HG02571 (cell line): ENCODE measurements around the gene LIPC.

ENCODE experiments used
- ATAC-seq: cut with Tn5 transposase; IDR thresholded peaks from one replicate; pipeline ENCODE4 v1.9.1; 2021; ENCODE audit warnings: mild to moderate bottlenecking, moderate library complexity; ENCODE audit not compliant: unreplicated experiment

The LIPC gene

GRCh38 chr15:58472221-58472620, 40.4 kb downstream of the LIPC start:
- ATAC-seq: no peak

DNA sequence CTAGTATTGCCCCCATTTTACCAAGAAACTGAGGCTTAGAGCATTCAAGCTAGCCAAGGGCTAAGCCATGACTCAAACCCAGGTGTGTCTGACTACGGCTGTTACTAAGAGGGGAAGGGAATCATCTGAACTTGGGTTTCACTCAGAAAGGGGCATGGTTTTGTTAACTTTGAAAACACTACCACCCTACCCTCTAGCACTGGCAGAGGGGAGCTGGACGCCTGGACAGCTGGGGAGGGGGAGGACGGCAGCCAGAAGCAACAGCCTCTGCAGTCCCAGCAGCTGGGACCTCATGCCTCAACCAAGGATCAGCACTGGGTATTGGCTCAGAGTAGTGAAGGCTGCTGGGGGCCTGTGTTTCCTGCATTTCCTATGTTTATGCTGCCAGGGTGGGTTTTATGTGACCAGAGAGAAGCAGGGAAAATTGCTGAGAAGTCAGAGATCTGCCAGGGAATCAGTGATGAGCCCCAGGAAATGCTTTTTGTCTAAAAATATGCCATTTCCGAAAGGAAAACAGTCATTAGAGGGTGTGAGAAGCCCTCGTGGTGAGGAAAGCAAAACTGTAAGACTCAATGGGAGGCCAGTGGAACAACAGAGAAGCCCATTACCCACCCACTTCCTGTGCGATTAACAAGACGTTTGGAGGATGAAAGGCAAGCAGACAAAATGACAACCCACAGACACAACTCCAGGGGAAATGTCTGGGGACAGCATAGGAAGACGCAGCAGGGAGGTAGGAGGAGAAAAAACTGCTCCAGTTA, 41.2 kb downstream of the LIPC start:
- ATAC-seq: no peak

GRCh38 chr15:58473724-58474123, 41.9 kb downstream of the LIPC start:
- no peak for ATAC-seq

DNA sequence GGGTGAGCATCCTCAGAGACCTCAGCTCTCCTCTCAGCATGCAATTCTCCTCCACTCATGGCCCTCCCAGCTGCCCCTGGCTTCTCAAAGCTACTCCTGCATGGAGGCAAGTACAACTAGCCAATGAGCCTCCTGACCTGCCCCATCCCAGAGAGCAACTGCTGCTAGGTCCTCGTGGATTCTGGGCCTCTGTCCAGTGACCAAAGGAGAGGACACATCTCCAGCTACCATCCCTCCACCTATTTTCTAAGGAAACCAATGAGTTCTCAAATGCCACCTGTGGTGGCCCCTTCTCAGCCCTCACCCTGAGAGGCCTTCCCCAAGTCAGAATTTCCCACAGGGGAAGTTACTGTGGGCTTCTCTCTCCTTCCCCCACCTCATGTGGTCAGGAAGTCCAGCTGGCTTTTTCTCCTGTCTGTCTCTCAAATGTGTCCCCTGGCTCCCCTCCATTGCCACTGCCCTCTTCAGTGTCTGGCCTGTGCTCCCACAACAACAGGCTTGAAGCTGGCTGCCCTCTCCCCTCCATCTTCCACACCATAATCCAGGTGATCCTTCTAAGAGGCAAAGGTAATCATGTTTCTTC, 43.0 kb downstream of the LIPC start:
- no peak for ATAC-seq

DNA sequence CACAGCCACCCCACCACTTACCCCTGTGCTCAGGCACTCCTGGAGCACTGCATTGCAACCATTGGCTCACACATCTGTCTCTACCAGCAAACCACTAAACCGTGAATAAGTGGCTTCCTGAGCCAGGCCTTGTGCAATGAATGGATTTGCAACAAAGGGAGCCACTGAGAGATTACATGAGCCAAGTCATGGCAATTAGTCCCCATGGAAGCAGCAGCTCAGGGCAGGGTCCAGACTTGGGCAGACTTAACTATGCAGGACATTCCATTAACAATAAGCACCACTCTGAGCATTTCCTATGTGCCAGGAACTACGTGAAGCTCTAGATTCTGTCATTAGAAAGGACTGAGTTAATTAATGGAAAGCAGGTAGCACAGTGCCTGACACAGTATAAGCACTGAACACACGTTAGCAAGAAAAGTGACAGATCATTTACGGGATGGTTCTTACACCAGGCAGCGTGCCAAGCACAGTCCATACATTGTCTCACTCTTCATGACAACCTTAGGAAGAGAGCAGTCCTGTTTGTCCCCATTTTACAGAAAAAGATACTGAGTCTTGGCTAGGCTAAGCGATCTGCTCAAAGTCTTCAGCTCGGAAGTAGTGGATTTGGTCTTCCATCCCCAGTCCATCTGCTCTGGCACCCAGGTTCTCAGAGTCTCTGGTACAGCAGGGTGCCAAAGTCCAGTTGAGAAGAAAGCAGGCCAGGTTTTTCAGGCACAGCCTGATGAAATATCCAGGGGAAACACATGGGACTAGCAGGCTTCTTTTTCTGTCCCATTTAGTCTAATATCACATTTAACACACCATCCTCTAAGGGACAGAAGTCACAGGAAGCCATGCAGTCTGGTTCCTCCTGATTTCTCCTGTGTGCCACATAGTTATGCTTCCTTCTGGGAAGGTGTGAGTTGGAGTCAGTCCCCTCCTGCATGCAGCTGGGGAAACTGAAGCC, 44.1 kb downstream of the LIPC start:
- no peak for ATAC-seq

DNA sequence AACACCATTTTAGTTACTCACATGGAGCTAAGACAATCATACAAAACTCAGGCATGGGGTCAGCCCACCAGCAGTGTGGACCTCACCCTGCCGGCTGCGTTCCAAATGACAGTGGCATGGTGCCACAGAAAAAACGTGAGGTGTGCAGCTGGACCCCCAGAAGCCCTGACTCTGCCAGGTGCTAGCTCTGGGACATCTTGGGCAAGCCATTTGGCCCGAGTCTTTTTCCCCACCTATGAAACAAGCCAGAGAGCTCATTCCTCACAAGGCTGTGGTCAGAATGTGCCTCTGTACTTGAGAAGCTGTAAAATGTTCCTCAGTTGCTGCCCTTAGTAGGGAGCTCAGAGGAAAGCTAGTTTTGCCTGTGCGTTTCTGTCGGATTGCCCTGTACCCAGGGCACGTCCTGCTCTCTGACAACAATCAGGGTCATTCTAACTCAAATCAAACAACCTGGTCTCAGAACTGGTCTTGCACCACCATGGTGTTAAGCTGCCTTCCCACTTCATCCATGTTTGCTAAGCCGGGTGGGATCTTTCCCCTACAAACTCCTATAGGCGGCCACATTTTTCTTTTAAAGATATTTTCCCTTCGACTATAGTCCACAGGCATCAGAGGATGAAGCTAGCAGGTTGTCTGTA, 44.9 kb downstream of the LIPC start:
- no peak for ATAC-seq

- ATAC-seq: no peak
Observed at GRCh38 chr15:58477170-58477569, 45.4 kb downstream of the LIPC start.

DNA sequence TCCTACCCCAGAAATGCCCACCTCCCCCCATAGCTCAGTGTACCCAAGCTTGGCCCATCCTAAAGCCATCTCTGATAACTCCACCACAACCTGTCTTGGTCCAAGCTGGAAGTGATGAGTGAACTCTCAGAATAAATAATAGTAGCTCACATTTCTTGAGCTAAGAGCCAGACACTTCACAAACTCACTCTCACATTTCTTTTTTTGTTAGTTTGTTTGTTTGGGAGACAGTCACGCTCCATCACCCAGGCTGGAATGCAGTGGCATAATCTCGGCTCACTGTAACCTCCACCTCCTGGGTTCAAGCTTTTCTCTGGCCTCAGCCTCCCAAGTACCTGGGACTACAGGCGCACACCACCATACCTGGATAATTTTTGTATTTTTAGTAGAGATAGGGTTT, 46.2 kb downstream of the LIPC start:
- ATAC-seq: no peak

GRCh38 chr15:58478579-58478978, 46.8 kb downstream of the LIPC start:
- ATAC-seq: no peak

GRCh38 chr15:58479941-58480340, 48.1 kb downstream of the LIPC start:
- no peak for ATAC-seq

DNA sequence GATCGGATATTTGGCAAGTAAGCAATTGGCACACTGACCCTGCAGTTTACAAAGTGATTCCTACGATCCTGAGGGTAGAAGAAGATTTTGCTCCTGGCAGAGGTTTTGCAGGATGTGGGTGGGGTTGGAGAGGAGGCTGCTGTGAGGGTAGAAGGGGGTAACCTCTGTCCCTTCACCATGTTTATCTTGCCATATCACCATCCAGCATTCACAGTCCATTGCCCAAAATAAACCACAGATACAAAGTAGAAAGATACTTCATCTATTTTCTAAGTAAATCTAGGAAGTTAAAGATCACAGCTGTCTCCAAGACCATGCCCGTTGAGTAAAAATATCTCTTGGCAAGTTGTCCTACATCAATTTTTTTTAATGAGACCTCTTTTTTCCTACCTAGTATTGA, 51.6 kb downstream of the LIPC start:
- no peak for ATAC-seq

- ATAC-seq: no peak
Observed at GRCh38 chr15:58484791-58485600, 53.2 kb downstream of the LIPC start.

- no peak for ATAC-seq
Observed at GRCh38 chr15:58486062-58486461, 54.3 kb downstream of the LIPC start.

DNA sequence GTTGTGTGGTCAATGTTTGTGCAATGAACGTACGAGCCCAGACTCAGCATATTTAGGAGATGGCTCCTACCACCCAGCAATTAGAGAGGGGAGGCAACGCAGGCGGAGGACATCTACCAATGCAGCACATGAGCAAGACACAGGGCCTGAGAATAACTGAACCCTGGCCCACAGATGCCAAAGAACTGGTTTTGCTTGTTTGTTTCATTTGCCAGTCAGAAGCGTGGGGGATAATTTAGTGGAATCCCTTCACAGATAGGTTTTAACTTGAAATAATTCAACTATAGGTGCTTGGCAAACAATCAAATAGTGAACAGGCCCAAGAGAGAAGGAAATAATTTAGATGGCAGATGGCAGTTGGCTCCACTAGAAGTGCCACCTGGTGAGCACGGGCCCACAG, 54.8 kb downstream of the LIPC start:
- ATAC-seq: no peak

DNA sequence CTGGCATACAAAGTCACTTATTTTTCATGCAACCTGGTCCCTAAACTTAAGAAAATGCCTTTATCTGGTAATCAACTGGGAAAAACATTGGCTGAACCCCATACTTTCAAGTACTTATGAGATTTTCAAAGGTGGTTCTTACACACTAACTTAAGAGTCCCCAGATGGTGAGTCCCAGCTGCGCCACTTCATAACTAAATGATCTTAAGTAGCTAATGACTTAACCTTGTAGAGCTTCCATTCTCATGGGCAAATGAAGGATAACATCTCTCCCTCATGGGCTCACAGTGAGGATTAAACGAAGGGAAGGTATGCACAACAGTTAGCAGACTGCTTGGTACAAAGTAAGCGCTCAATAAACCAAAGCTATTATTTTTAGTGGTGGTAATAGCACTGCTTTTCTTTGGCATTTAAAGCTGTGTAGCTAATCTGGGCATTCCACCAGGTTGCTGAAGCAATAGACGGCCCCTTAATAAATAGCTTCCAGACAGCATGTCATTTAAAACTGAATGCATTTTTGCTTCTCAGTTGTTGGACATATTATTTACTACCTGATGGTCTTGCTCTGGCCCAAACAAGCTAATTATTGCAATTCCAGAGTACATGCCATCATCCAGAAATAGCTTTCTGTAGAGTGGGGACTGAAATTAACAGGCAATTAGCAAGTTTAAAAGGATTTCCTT, 55.4 kb downstream of the LIPC start:
- no peak for ATAC-seq

- ATAC-seq: no peak
Observed at GRCh38 chr15:58487724-58488120, 55.9 kb downstream of the LIPC start.

DNA sequence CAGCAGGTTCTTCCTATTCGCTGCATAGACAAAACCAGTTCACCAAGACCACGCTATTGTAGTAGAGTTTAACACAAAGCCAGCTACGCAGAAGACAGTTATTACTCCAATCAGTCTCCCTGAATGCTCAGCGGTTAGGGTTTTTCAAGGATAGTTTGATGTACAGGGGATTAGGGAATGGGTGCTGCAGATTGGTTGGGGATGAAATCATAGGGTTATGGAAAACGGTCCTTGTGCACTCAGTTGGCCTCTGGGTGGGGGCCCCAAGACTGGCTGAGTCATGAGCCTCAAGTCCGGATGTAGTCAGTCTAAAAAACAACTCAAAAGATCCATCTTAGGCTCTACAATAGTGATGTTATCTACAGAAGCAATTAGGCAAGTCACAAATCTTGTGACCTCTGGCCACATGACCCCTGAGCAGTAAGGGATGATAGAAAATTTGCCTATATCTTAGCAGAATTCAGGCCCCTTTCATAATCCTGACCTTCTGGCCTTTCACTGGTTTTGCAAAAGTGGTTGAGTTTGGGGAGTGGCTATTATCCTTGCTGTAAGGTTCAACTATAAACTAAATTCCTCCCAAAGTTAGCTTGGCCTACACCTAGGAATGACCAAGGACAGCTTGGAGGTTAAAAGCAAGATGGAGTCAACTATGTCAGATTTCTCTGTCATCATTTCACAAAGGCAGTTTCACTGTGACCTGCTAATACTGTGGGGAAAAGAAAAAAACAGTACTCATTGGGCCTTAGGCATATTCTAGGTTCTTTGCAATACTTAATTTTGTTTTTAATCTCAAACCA, 57.7 kb downstream of the LIPC start:
- ATAC-seq: no peak

GRCh38 chr15:58490086-58490887, 58.5 kb downstream of the LIPC start:
- no peak for ATAC-seq
